ENCODE results near the gene EARS2.
"Not testable (repeated sequence)": the region's sequence is repeated elsewhere in the genome, so short reads cannot be mapped to it uniquely, and the experiment has no call there.

The EARS2 gene

GRCh38 chr16:23567602-23568001, 10.5 kb upstream of the EARS2 start:
- DNase-seq (ENCODE audit: low read depth): no peak

GRCh38 chr16:23566724-23567123, 9.6 kb upstream of the EARS2 start:
- DNase-seq (ENCODE audit: low read depth): no peak

- DNase-seq (ENCODE audit: low read depth): no peak
These were observed 7.6 kb upstream of the EARS2 start for GRCh38 chr16:23564575-23565363.

- no peak for DNase-seq (ENCODE audit: low read depth)
These were observed 6.0 kb upstream of the EARS2 start for GRCh38 chr16:23563186-23563585.

- DNase-seq (ENCODE audit: low read depth): no peak
These were observed 5.4 kb upstream of the EARS2 start for GRCh38 chr16:23562505-23562904.

- no peak for DNase-seq (ENCODE audit: low read depth)
These were observed 4.4 kb upstream of the EARS2 start for GRCh38 chr16:23561586-23561985.

GRCh38 chr16:23557779-23558702, 891 bp upstream of the EARS2 start:
- peak; percentile 2 for DNase-seq (ENCODE audit: low read depth)

- DNase-seq (ENCODE audit: low read depth): no peak
These were observed 2.6 kb downstream of the EARS2 start for GRCh38 chr16:23554536-23554935.

GRCh38 chr16:23552161-23552560, 5.0 kb downstream of the EARS2 start:
- DNase-seq (ENCODE audit: low read depth): no peak

- DNase-seq (ENCODE audit: low read depth): no peak
These were observed 7.2 kb downstream of the EARS2 start for GRCh38 chr16:23549938-23550337.

GRCh38 chr16:23544436-23544835, 12.7 kb downstream of the EARS2 start:
- no peak for DNase-seq (ENCODE audit: low read depth)

GRCh38 chr16:23540817-23541178, 16.4 kb downstream of the EARS2 start:
- not testable (repeated sequence) for DNase-seq (ENCODE audit: low read depth)

- DNase-seq (ENCODE audit: low read depth): no peak
These were observed 16.9 kb downstream of the EARS2 start for GRCh38 chr16:23539984-23540816.

GRCh38 chr16:23538919-23539278, 18.3 kb downstream of the EARS2 start:
- no peak for DNase-seq (ENCODE audit: low read depth)

GRCh38 chr16:23537390-23537789, 19.8 kb downstream of the EARS2 start:
- no peak for DNase-seq (ENCODE audit: low read depth)

GRCh38 chr16:23535901-23536300, 21.2 kb downstream of the EARS2 start:
- DNase-seq (ENCODE audit: low read depth): no peak

- no peak for DNase-seq (ENCODE audit: low read depth)
These were observed 22.0 kb downstream of the EARS2 start for GRCh38 chr16:23534868-23535860.

GRCh38 chr16:23532448-23532847, 24.7 kb downstream of the EARS2 start:
- DNase-seq (ENCODE audit: low read depth): no peak

- no peak for DNase-seq (ENCODE audit: low read depth)
These were observed 27.1 kb downstream of the EARS2 start for GRCh38 chr16:23530062-23530461.

GRCh38 chr16:23528644-23529310, 28.4 kb downstream of the EARS2 start:
- no peak for DNase-seq (ENCODE audit: low read depth)

Measured in CMK (cell line).